HG02642 (cell line): Measurements from ENCODE around the gene MRPL4.
"Not testable (repeated sequence)": the region's sequence is repeated elsewhere in the genome, so short reads cannot be mapped to it uniquely, and the experiment has no call there.

Source experiments
- ATAC-seq: cut with Tn5 transposase; IDR thresholded peaks from one replicate; pipeline ENCODE4 v1.9.1; 2021; ENCODE audit warnings: mild to moderate bottlenecking; ENCODE audit not compliant: unreplicated experiment, poor library complexity

MRPL4 gene

GRCh38 chr19:10228920-10229319 lies 23.1 kb upstream of the MRPL4 start:
- no peak for ATAC-seq

DNA sequence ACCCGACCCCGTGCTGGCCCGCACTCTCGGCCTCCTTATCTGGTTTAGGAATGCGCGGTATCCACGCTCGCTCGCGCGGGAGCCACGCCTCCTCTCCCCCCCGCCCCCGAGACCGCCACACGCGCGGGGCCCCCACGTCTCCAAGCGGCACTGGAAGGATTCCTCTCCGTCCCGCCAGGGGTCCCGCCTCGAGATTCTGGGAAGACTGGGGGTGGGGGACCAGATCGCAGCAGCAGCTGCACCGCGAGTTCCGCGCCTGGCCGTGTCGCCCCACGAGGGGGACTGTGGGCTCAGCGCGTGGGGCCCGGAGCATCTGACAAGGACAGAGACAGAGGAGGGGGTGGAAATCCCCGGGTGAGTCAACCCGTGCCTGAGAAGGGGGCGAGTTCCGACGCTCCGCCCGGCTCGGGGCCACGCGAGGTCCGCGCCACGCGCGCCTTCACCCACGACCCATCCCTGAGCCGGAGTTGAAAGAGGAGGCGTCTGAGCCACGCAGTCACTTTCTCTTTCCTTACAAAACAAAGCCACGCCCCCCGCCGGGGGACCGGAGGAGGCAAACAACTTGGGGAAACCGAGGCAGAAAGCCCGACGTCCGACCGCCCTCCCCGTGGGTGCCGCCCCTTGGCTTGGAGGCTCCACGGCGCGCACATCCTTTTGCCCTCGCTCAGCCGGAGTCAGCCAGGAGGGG lies 21.7 kb upstream of the MRPL4 start:
- ATAC-seq, result peak; percentile 19

DNA sequence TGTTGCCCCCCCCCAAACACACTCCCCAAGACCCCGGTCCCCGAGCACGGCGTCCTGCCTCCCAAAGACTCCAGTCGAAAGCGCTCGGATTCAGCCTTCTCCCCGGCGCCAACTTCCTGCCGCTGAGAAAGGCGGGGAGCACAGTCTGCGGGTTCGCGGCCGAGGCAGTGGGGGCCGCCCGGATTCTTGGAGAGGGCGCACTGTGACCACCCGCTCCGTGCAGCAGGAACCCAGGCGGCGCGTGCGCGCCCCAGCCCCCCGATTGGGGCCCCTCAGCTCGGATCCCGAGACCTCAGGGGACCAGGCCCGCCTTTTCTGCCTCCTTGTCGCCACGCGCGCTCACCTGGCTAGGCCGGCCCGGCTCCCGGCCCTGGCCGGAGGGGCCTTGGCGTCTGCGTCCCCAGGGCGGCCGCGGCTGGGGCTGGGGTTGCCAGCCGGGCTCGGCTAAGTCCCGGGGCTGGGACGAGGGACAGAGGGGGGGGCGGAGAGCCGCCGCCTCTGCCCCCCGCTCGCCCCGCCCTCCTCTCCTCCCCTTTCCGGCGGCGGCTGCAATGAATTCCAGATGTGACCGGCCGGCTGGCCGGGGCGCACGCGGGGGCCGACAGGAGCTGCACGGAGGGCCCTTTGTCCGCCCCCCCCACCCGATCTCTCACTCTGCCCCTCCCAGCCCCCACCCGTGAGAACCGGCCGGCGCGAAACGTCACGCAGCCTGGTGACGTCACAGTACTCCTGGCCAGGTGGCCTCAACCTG lies 21.0 kb upstream of the MRPL4 start, which contains the start of gene S1PR2:
TSS of gene S1PR2 (minus strand) at position 471 of the 751 bp plus-strand sequence. CDS start 6,426 bp downstream, outside the sequence.
- peak; percentile 60 for ATAC-seq

DNA sequence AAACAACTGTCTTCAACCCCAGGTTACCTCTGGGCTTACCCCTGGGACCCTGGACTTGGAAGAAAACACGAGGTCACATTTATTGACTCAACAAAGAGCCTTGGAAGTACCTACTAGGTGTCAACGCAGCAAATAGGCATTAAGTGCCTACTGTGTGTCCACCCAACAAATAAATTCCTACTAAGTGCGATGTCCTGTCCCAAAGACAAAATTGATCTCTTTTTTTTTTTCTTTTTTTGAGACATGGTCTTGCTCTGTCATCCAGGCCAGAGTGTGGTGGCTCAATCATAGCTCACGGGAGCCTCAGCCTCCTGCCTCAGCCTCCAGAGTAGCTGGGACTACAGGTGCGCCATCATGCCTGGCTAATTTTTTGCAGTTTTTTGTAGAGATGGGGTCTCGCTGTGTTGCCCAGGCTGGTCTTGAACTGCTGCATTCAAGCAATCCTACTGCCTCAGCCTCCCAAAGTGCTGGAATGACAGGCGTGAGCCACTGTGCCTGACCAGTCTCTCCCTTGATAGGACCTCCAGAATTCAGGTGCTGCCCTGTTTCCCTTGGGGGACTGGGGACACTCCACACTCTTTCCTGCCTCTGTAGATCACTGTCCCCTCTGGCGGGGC lies 20.3 kb upstream of the MRPL4 start:
- no peak for ATAC-seq

- ATAC-seq, result no peak
These were observed 18.1 kb upstream of the MRPL4 start for GRCh38 chr19:10233946-10234345.

GRCh38 chr19:10235003-10235402 lies 17.0 kb upstream of the MRPL4 start:
- ATAC-seq, result no peak

DNA sequence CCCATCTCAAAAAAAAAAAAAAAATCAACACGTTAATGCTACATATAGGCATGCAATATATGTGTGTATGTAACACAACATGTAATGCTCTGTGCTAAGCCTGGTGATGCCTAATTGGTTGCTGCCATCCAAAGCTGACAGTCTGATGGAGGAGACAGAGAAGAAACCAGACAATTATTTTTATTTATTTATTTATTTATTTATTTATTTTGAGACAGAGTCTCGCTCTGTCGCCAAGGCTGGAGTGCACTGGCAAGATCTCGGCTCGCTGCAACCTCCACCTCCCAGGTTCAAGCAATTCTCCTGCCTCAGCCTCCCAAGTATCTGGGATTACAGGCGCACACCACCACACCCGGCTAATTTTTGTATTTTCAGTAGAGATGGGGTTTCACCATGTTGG lies 16.6 kb upstream of the MRPL4 start:
- ATAC-seq, result not testable (repeated sequence)

DNA sequence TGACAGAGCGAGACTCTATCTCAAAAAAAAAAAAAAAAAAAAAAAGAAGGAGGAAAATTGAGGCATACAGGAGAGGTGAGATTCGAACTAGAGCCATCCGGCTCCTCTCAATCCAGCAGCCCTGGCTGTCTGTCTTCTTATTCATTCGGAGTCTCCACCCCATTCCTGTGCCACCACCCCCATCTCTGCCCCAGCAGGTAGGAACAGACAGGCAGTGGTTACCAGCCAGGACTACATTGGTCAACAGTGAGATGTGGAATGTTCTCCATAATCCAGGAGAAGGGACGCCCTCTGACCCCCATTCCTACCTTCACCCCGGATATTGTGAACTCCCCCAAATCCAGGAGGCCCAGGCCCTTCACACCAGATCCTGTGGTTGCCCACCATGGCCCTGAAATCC lies 14.3 kb upstream of the MRPL4 start:
- ATAC-seq, result no peak

DNA sequence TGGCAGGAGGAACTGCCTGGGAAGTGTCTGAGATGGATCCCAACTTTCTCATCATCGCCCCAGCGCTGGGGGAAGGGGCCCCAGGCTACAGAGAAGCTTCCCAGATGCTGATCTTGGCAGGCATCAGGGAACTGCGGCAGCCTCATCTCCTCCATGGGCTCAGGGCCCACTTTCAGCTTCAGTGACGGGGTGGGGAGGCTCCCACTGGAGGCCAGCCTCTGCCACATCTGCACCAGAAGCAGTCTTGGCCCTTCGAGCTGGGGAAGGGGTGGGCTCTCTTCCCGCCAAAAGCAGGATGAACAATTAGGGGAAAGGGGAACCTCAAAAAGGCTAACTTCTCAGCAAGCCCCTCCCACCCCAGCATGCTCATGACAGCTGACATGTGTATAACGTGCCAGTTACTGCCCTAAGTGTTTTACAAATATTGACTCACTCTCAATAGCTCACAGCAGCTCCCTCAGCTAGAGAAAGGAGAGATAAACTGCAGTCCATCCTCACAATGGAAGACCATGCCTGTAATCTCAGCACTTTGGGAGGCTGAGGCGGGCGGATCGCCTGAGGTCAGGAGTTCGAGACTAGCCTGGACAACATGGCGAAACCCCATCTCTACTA lies 13.7 kb upstream of the MRPL4 start:
- ATAC-seq, result no peak

- ATAC-seq, result not testable (repeated sequence)
These were observed 10.1 kb upstream of the MRPL4 start for GRCh38 chr19:10241826-10242449.

GRCh38 chr19:10243606-10244005 lies 8.4 kb upstream of the MRPL4 start:
- ATAC-seq, result no peak

DNA sequence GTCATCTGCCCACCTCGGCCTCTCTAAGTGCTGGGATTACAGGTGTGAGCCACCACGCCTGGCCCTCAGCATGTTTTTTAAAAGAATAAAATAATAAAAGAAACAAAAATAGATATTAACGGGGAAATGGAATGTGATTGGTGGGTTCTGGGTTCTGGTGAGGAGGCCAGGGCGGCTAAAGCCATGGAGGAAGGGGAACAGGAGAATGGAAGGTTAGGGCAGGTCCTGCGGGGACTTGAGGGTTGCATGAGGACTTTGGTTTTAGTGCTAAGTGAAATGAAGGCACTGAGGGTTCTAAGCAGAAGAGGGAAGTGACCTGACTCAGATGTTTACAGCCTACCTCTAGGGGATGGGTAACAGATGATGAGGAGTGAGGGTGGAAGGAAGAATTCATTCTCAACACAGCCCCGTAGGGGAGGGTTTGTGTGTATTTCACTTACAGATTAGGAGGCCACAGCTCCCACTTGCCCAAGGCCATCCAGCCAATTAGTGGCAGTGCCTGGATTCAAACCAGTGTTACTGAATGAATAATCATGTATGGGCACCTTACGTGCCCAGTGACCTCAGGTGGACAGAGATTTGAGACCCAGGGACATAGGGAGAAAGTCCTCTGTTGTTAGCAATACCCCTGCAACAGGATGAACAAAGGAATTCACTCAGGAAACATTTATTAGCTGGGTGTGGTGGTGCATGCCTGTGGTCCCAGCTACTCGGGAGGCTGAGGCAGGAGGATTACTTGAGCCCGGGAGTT lies 6.7 kb upstream of the MRPL4 start:
- no peak for ATAC-seq

DNA sequence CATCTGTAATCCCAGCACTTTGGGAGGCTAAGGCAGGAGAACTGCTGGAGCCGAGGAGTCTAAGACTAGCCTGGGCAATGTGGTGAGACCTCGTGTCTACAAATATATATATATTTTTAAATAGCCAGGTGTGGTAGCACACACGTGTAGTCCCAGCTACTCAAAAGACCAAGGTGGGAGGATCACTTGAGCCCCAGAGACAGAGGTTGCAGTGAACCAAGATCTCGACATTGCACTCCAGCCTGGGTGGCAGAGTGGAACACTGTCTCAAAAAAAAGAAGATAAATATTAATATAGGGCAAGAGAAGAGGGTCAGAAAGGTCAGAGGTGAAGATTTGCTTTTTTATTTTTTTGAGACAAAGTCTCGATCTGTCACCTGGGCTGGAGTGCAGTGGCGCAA lies 5.5 kb upstream of the MRPL4 start:
- no peak for ATAC-seq

DNA sequence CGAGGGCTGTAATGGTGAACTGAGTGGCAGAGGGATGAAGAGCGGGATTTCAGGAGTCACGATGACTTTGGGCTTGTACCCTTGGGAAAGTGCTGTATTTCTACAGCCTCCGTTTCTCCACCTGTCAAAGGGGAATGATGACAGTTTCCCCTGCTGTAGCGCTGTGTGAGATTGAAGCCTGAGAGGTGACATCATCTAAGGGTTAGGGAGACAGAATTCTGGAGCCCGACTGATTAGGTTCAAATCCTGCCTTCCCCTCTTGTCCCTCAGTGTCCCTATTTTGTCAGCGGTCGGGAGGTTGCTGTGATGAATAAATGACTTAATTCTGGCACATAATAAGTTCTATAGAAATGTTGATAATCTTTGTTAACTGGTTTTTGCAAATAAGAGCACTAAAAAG lies 693 bp downstream of the MRPL4 start:
- no peak for ATAC-seq

- ATAC-seq, result no peak
These were observed 2.2 kb downstream of the MRPL4 start for GRCh38 chr19:10254244-10254643.

GRCh38 chr19:10255358-10255757 lies 3.3 kb downstream of the MRPL4 start:
- ATAC-seq, result no peak

- ATAC-seq, result no peak
These were observed 4.5 kb downstream of the MRPL4 start for GRCh38 chr19:10256551-10256950.

GRCh38 chr19:10256970-10257615 lies 5.1 kb downstream of the MRPL4 start:
- no peak for ATAC-seq

DNA sequence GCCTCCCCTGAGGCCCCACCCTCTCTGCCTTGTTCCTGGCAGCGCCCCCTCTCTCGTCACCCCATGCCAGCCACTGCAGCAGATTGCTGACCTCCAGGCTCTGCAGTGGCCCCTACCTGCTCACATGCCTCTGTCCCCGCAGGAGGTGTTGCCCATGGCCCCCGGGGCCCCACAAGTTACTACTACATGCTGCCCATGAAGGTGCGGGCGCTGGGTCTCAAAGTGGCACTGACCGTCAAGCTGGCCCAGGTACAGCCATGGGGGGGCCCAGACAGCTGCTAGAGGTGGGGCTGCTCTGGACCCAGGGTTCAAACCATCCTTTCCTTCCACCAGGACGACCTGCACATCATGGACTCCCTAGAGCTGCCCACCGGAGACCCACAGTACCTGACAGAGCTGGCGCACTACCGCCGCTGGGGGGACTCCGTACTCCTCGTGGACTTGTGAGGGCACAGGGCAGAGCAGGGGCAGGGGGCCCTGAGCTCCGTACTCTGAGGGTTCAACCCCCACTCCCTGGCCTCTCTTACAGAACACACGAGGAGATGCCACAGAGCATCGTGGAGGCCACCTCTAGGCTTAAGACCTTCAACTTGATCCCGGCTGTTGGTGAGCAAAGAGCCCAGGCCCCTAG lies 6.2 kb downstream of the MRPL4 start:
- no peak for ATAC-seq
